ENCODE measurements around the gene SLC4A3.

Gene SLC4A3

GRCh38 chr2:219675221-219675620 lies 47.8 kb downstream of the SLC4A3 start:
- TF ChIP-seq, protein P1, sequence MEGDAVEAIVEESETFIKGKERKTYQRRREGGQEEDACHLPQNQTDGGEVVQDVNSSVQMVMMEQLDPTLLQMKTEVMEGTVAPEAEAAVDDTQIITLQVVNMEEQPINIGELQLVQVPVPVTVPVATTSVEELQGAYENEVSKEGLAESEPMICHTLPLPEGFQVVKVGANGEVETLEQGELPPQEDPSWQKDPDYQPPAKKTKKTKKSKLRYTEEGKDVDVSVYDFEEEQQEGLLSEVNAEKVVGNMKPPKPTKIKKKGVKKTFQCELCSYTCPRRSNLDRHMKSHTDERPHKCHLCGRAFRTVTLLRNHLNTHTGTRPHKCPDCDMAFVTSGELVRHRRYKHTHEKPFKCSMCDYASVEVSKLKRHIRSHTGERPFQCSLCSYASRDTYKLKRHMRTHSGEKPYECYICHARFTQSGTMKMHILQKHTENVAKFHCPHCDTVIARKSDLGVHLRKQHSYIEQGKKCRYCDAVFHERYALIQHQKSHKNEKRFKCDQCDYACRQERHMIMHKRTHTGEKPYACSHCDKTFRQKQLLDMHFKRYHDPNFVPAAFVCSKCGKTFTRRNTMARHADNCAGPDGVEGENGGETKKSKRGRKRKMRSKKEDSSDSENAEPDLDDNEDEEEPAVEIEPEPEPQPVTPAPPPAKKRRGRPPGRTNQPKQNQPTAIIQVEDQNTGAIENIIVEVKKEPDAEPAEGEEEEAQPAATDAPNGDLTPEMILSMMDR (conservative IDR thresholded peaks at IDR 0.05; ENCODE audit: low read depth, low read length), result no peak
- no peak overlapping the region for H2AFZ ChIP-seq (ENCODE audit: low read depth)

DNA sequence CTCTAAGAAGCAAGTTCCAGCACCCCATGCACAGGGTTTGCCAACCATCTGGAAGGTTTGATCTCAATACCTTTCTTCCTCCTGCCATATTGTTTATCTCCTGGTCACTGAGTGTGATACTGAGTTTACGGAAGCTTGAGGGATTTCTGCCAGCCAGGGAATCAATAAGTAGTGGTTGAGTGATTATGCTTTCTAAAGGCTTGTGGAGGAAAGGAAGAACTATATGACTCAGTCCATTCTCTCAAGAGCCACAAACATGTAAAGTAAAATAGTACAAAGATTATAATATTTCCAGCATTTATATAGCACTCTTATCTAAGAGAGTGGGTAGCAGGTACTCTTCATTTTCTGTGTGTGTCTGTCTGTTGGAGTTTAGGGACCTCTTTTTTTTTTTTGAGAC lies 49.2 kb downstream of the SLC4A3 start:
- Histone ChIP-seq H3K36me3 (ENCODE audit: insufficient read depth) (no peaks in the 10 kb centered on the region), H4K20me1 (ENCODE audit: insufficient read depth) (no peaks in the 10 kb centered on the region), H3K4me3 (IDR thresholded peaks at IDR 0.05; ENCODE audit: insufficient read depth, low read depth, low read length) (no peak overlapping the region), H3K4me2 (no peak overlapping the region), H3K79me2 (ENCODE audit: insufficient read depth, low read depth) (no peaks in the 10 kb centered on the region), H3K27me3 (ENCODE audit: insufficient read depth, low read depth) (no peaks in the 10 kb centered on the region), H3K27ac (no peak overlapping the region), H3K9ac (no peak overlapping the region), H2AFZ (ENCODE audit: low read depth) (no peak overlapping the region), H3K4me1 (ENCODE audit: low read depth, poor library complexity, severe bottlenecking) (no peaks in the 10 kb centered on the region)
- TF ChIP-seq, protein P1 (conservative IDR thresholded peaks at IDR 0.05; ENCODE audit: low read depth, low read length), result no peak

More at GRCh38 chr2:219675221-219675620, 47.8 kb downstream of the SLC4A3 start:
- no peak overlapping the region for H3K9ac ChIP-seq
- no peaks in the 10 kb centered on the region for H3K4me1 ChIP-seq (ENCODE audit: low read depth, poor library complexity, severe bottlenecking)
- H4K20me1 ChIP-seq (ENCODE audit: insufficient read depth), result no peaks in the 10 kb centered on the region
- H3K4me2 ChIP-seq, result no peak overlapping the region
- no peak overlapping the region for H3K27ac ChIP-seq
- H3K36me3 ChIP-seq (ENCODE audit: insufficient read depth), result no peaks in the 10 kb centered on the region
- no peaks in the 10 kb centered on the region for H3K27me3 ChIP-seq (ENCODE audit: insufficient read depth, low read depth)
- no peak overlapping the region for H3K4me3 ChIP-seq (IDR thresholded peaks at IDR 0.05; ENCODE audit: insufficient read depth, low read depth, low read length)
- H3K79me2 ChIP-seq (ENCODE audit: insufficient read depth, low read depth), result no peaks in the 10 kb centered on the region

DNA sequence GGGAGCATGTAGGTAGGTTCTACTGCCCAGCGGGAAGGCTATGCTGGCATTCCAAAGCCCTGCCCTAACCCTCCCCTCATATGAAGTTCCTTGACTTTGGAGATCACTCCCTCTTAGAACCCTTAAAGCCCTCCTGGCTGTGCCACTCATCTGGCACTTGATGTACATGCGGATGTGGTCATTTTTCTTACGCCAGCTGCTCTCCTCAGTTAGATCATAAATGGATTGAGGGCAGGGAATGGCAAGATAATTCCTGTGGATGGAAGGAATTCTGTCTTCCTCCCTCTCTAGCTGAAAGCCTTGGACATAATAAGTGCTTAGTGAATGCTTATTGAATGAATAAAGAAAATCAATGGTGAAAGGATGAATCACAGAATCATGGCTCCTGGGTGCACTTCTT lies 51.6 kb downstream of the SLC4A3 start:
- H3K36me3 ChIP-seq (ENCODE audit: insufficient read depth), result no peaks in the 10 kb centered on the region

GRCh38 chr2:219679571-219679970 lies 52.1 kb downstream of the SLC4A3 start:
- Histone ChIP-seq H3K79me2 (ENCODE audit: insufficient read depth, low read depth) (no peaks in the 10 kb centered on the region), H2AFZ (ENCODE audit: low read depth) (no peak overlapping the region), H3K4me3 (IDR thresholded peaks at IDR 0.05; ENCODE audit: insufficient read depth, low read depth, low read length) (no peak overlapping the region), H3K27ac (no peak overlapping the region), H3K4me2 (no peak overlapping the region), H4K20me1 (ENCODE audit: insufficient read depth) (no peaks in the 10 kb centered on the region), H3K4me1 (ENCODE audit: low read depth, poor library complexity, severe bottlenecking) (no peaks in the 10 kb centered on the region), H3K9ac (no peak overlapping the region), H3K27me3 (ENCODE audit: insufficient read depth, low read depth) (no peaks in the 10 kb centered on the region), H3K36me3 (ENCODE audit: insufficient read depth) (no peaks in the 10 kb centered on the region)
- TF ChIP-seq, protein P1 (conservative IDR thresholded peaks at IDR 0.05; ENCODE audit: low read depth, low read length), result no peak

More for the DNA sequence above, 51.6 kb downstream of the SLC4A3 start:
- no peaks in the 10 kb centered on the region for H3K4me1 ChIP-seq (ENCODE audit: low read depth, poor library complexity, severe bottlenecking)
- H3K79me2 ChIP-seq (ENCODE audit: insufficient read depth, low read depth), result no peaks in the 10 kb centered on the region
- no peak overlapping the region for H3K4me3 ChIP-seq (IDR thresholded peaks at IDR 0.05; ENCODE audit: insufficient read depth, low read depth, low read length)
- TF ChIP-seq, protein P1 (conservative IDR thresholded peaks at IDR 0.05; ENCODE audit: low read depth, low read length), result no peak
- no peaks in the 10 kb centered on the region for H3K27me3 ChIP-seq (ENCODE audit: insufficient read depth, low read depth)
- H4K20me1 ChIP-seq (ENCODE audit: insufficient read depth), result no peaks in the 10 kb centered on the region
- H3K9ac ChIP-seq, result no peak overlapping the region
- no peak overlapping the region for H3K27ac ChIP-seq
- no peak overlapping the region for H2AFZ ChIP-seq (ENCODE audit: low read depth)
- H3K4me2 ChIP-seq, result no peak overlapping the region

Measured in KMS-11 (cell line).